GM23338 (cell line): Measurements from ENCODE around the gene ARL4A. TPM values are rescaled to one million over a fixed set of nuclear protein-coding genes. Genes with fewer than 3 reads are reported as not detected.

Source experiments
- ATAC-seq: fragments of 200-7000 bp; cut with Tn5 transposase; 3 replicates; pipeline ENCODE4 v1.9.1; 2020
- DNase-seq: peaks from one replicate; pipeline ENCODE4 v3.0.0-alpha.2; 2015; ENCODE audit warnings: low spot score
- H2AFZ ChIP-seq: fragments of 200-600 bp; sonication (generic); 2 replicates; pipeline ENCODE4 v1.8.0; 2016; ENCODE audit warnings: antibody characterized with exemption, mild to moderate bottlenecking, moderate library complexity
- H3F3A ChIP-seq: fragments of 200-600 bp; sonication (generic); replicated peaks from 2 replicates; pipeline ENCODE4 v1.8.0; 2017; ENCODE audit warnings: antibody characterized with exemption, mixed run types, low read depth
- H3K27ac ChIP-seq: fragments of 200-600 bp; sonication (generic); 2 replicates; pipeline ENCODE4 v1.6.1; 2016; ENCODE audit warnings: low read depth
- H3K27me3 ChIP-seq: fragments of 200-600 bp; sonication (generic); 2 replicates; pipeline ENCODE4 v1.8.0; 2016; ENCODE audit warnings: mild to moderate bottlenecking, mixed run types, moderate library complexity; ENCODE audit not compliant: insufficient read depth
- H3K36me3 ChIP-seq: fragments of 200-600 bp; sonication (generic); 2 replicates; pipeline ENCODE4 v1.8.0; 2016; ENCODE audit warnings: mild to moderate bottlenecking; ENCODE audit not compliant: insufficient read depth
- H3K4me1 ChIP-seq: fragments of 200-600 bp; sonication (generic); 2 replicates; pipeline ENCODE4 v1.8.0; 2016; ENCODE audit warnings: mild to moderate bottlenecking, moderate library complexity; ENCODE audit not compliant: insufficient read depth
- H3K4me2 ChIP-seq: fragments of 200-600 bp; sonication (generic); 2 replicates; pipeline ENCODE4 v1.7.1; 2017; ENCODE audit warnings: mixed run types
- H3K4me3 ChIP-seq: fragments of 200-600 bp; sonication (generic); 2 replicates; pipeline ENCODE4 v1.6.1; 2016; ENCODE audit warnings: mixed run types
- H3K79me2 ChIP-seq: fragments of 200-600 bp; sonication (generic); replicated peaks from 2 replicates; pipeline ENCODE4 v1.8.0; 2017; ENCODE audit warnings: mild to moderate bottlenecking; ENCODE audit not compliant: insufficient read depth
- H3K9me2 ChIP-seq: fragments of 200-600 bp; sonication (generic); 2 replicates; pipeline ENCODE4 v1.8.0; 2017; ENCODE audit not compliant: insufficient read depth
- H4K20me1 ChIP-seq: fragments of 200-600 bp; sonication (generic); replicated peaks from 2 replicates; pipeline ENCODE4 v1.8.0; 2017; ENCODE audit warnings: mild to moderate bottlenecking; ENCODE audit not compliant: insufficient read depth
- H3K27ac Mint-ChIP-seq: 2 replicates; pipeline ENCODE4 v1.8.0; 2020; ENCODE audit warnings: inconsistent platforms, mild to moderate bottlenecking, moderate library complexity, mixed read lengths
- H3K27me3 Mint-ChIP-seq: 3 replicates; pipeline ENCODE4 v1.8.0; 2022; ENCODE audit warnings: low read depth, mild to moderate bottlenecking, moderate library complexity, mixed read lengths, inconsistent platforms; ENCODE audit not compliant: insufficient read depth, poor library complexity
- H3K36me3 Mint-ChIP-seq: 3 replicates; pipeline ENCODE4 v1.8.0; 2021; ENCODE audit warnings: low read depth, mild to moderate bottlenecking, inconsistent platforms, moderate library complexity, mixed read lengths
- H3K4me1 Mint-ChIP-seq: 3 replicates; pipeline ENCODE4 v1.8.0; 2020; ENCODE audit warnings: mild to moderate bottlenecking, inconsistent platforms, mixed read lengths
- H3K4me3 Mint-ChIP-seq: 3 replicates; pipeline ENCODE4 v1.8.0; 2021; ENCODE audit warnings: moderate library complexity, mild to moderate bottlenecking, inconsistent platforms, mixed read lengths
- H3K9me3 Mint-ChIP-seq: 3 replicates; pipeline ENCODE4 v1.8.0; 2020; ENCODE audit warnings: moderate library complexity, mild to moderate bottlenecking, inconsistent platforms, mixed read lengths
- CREB1 ChIP-seq: fragments of 250-450 bp; sonication (Bioruptor Pico); IDR thresholded peaks from 2 replicates; pipeline ENCODE4 v1.5.0; 2020; ENCODE audit warnings: low read depth, mild to moderate bottlenecking, moderate library complexity
- CTCF ChIP-seq, 2 experiments: fragments of 200-600 bp in 1 of 2; sonication (generic) in 1 of 2; conservative IDR thresholded peaks; 2 replicates each; pipeline versions ENCODE4 v1.5.1 to v1.6.1; 2016 to 2017; ENCODE audit warnings: antibody characterized with exemption in 2 of 2, low read depth in 2 of 2, mild to moderate bottlenecking in 2 of 2, moderate library complexity in 1 of 2
- ETS1 ChIP-seq: IDR thresholded peaks from 2 replicates; pipeline ENCODE4 v1.6.1; 2016; ENCODE audit warnings: antibody characterized with exemption
- EZH2 ChIP-seq: fragments of 200-600 bp; sonication (generic); IDR thresholded peaks from one replicate; pipeline ENCODE4 v1.8.0; 2017; ENCODE audit warnings: antibody characterized with exemption, mild to moderate bottlenecking, low read depth; ENCODE audit not compliant: unreplicated experiment
- EZH2phosphoT487 ChIP-seq: fragments of 200-600 bp; sonication (generic); IDR thresholded peaks from one replicate; pipeline ENCODE4 v1.8.1; 2018; ENCODE audit warnings: antibody characterized with exemption; ENCODE audit not compliant: unreplicated experiment
- JUNB ChIP-seq: IDR thresholded peaks from one replicate; pipeline ENCODE4 v1.6.1; 2016; ENCODE audit warnings: antibody characterized with exemption; ENCODE audit not compliant: unreplicated experiment
- NANOG ChIP-seq: IDR thresholded peaks from 2 replicates; pipeline ENCODE4 v1.6.1; 2016; ENCODE audit warnings: antibody characterized with exemption, borderline replicate concordance
- POLR2AphosphoS5 ChIP-seq: IDR thresholded peaks from 2 replicates; pipeline ENCODE4 v1.6.1; 2016; ENCODE audit warnings: antibody characterized with exemption, low read depth
- REST ChIP-seq: IDR thresholded peaks from one replicate; pipeline ENCODE4 v1.6.1; 2018; ENCODE audit warnings: antibody characterized with exemption; ENCODE audit not compliant: unreplicated experiment
- STAT1 ChIP-seq: IDR thresholded peaks from one replicate; pipeline ENCODE4 v1.6.1; 2016; ENCODE audit warnings: antibody characterized with exemption; ENCODE audit not compliant: unreplicated experiment
- ZNF114 ChIP-seq: fragments of 250-450 bp; sonication (Bioruptor Pico); IDR thresholded peaks from 2 replicates; pipeline ENCODE4 v1.5.0; 2020; ENCODE audit warnings: mild to moderate bottlenecking, moderate library complexity
- ZNF331 ChIP-seq: fragments of 250-450 bp; sonication (Bioruptor Pico); IDR thresholded peaks from 2 replicates; pipeline ENCODE4 v1.5.0; 2020; ENCODE audit warnings: low read depth, mild to moderate bottlenecking, moderate library complexity
- ZNF462 ChIP-seq: fragments of 250-450 bp; sonication (Bioruptor Pico); IDR thresholded peaks from 2 replicates; pipeline ENCODE4 v1.5.0; 2020; ENCODE audit warnings: mild to moderate bottlenecking, moderate library complexity
- polyA plus RNA-seq: library from polyadenylated mRNA; unstranded; fragments of >200 nt; fragmentation: Nextera tagmentation; extraction: Ambion mirVana; gene quantifications from 2 replicates; pipeline ENCODE4 v1.2.1, GENCODE V29; 2016
- total RNA-seq: library from RNA; depleted of rRNA; stranded (reverse); fragments of >200 nt; shearing (Covaris generic); gene quantifications from 2 replicates; pipeline ENCODE4 v1.2.3, GENCODE V29; 2014

The ARL4A gene
- total and polyA plus RNA-seq, 2 experiments from 2014 or later = 48.9 to 82.5 TPM

- no peak overlapping the region for H2AFZ ChIP-seq
Observed at GRCh38 chr7:12687718-12688171, 312 bp downstream of the ARL4A start.

More at GRCh38 chr7:12687718-12688171, 312 bp downstream of the ARL4A start:
- Mint-ChIP-seq H3K9me3 (no peaks in the 10 kb centered on the region; the same call in 2 of the 3 replicates), H3K36me3 (peaks cover 13% of the 10 kb centered on the region; the same call in 2 of the 3 replicates), H3K27me3 (no peaks in the 10 kb centered on the region), H3K27ac (peak overlapping the region; percentile 80), H3K4me1 (peaks cover 23% of the 10 kb centered on the region), H3K4me3 (peak overlapping the region; percentile 86)
- Histone ChIP-seq H3K4me2 (peak overlapping the region; percentile 84), H3K4me3 (peak overlapping the region; percentile 69), H4K20me1 (peaks cover 4% of the 10 kb centered on the region), H3K36me3 (no peaks in the 10 kb centered on the region), H3K9me2 (no peaks in the 10 kb centered on the region), H3K27me3 (no peaks in the 10 kb centered on the region), H3F3A (no peaks in the 10 kb centered on the region), H3K79me2 (peaks cover 52% of the 10 kb centered on the region), H3K4me1 (peaks cover 29% of the 10 kb centered on the region), H3K27ac (no peak overlapping the region)
- DNase-seq (no peak), ATAC-seq (no peak)
- TF ChIP-seq JUNB (no peak), CREB1 (no peak), ETS1 (no peak), NANOG (no peak), ZNF331 (CRISPR knock-in tag) (no peak), STAT1 (no peak), POLR2AphosphoS5 (no peak), ZNF462 (CRISPR knock-in tag) (no peak), EZH2 (no peak), CTCF (conservative IDR thresholded peaks at IDR 0.05; ENCODE audit: low read depth in 2 of 2) (no peak), ZNF114 (CRISPR knock-in tag) (no peak), REST (no peak), EZH2phosphoT487 (no peak)
